Brain pericyte (primary cell): Measurements from ENCODE around the gene TBC1D1.

Experiments
- DNase-seq: peaks from one replicate; pipeline ENCODE4 v3.0.0-alpha.2; 2012; ENCODE audit warnings: low read depth, low spot score

The TBC1D1 gene

GRCh38 chr4:37885496-37885895 lies 5.4 kb upstream of the TBC1D1 start:
- DNase-seq, result no peak

DNA sequence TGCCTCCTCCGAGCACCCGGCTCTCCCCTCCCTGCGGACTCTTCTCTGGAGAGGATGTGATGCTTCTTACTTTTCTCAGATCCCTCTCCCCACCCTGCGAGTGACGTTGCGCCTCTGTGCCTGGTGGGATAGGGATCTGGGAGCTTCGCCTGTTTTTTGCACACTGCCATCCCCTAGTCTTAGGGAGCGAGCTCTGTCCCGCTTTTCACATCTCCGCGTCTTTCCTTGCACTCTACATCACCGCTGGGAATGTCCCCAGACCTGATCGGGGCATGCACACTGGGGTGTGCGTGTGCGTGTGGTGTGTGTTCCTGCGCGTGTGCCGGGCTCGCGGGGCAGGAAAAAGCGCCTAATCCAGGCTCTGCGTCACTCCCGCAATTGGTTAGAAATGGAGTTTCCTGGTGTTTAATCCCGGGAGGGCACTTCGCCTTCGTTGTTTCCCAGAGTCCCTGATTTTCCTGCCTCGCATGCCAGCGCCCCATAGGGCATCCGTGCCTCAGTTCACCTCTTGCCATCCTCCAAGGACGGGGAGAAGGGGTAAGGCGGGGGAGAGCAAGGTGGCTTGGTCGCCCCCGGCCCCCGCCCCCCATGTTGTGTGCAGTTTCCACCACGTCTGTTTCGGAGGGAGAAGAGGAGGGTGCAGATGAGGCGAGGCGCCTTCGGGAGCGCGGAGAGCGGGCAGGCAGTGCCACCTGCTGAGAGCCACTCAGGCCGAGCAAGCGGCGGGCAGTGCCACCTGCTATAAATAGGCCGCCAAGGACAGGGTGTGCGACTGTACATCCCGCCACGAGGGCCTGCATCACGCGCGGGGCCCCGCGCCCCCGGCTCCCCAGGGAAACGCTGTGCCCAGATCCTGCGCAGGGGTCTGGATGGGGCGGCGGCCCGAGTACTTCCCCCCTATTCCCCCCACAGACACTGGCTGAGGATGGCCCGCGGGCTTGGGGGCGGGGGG lies 759 bp upstream of the TBC1D1 start:
- DNase-seq, result no peak

DNA sequence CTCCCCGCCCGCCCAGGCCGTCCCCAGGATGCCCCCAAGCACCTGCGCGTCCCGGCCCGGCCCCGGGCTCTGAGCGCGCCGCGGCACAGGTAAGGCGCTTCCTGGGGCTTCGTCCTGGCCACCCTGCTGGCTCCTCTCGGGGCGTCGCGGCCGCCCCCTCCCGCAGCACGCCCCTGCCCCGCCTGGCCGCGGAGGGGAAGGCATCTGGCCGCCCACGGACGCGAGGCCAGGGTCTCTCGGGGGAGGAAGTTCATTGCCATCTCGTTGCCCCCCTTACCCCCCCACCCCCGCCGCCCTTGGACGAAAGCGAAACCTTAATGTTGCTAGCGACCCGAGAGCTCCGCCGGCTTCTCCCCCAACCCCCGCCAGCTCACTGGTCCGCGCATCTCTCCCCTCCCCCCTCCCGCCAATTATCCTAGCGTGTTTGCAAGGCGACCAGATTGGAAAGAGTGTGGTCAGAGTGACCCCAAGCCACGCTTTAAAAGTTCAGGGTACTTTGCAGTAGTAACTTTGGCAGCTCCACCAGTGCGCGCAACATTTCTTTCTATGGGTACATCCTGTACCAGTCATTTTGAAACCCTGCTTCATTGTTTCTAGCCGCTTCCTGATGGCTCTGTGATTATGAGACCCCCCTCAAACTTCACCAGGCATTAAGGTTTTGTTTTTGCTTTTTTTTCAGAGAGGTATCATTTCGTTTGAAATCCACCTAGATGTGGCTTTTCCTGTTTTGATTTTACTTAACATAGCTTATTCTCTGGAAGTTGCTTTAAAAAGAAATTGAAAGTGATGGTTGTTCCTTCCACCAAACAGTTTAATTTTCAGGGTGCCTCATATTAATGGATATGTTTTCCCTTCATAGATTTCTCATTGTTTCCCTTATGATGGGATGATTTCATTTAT lies 626 bp downstream of the TBC1D1 start:
- DNase-seq, result no peak

DNA sequence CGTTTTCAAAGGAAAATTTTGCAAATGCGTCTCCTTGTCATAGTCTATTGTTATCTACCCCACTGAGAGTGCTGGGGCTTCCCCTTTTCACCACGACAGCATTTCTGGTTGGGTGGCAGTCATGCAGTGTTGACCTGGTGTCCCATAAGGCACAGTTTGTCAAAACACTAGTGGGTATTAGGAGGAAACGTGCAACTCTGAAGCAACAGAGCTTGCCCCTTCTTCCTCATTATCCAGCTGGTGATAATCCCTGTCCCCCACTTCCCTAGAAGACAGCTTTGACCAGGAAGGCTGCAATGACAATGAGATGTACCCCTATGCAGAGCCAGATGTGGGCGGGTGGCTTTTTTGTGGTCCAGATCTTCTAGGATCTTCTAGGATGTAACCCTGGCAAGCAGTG lies 1.8 kb downstream of the TBC1D1 start:
- DNase-seq, result no peak

- DNase-seq, result no peak
These were observed 2.3 kb downstream of the TBC1D1 start for GRCh38 chr4:37893164-37893563.

DNA sequence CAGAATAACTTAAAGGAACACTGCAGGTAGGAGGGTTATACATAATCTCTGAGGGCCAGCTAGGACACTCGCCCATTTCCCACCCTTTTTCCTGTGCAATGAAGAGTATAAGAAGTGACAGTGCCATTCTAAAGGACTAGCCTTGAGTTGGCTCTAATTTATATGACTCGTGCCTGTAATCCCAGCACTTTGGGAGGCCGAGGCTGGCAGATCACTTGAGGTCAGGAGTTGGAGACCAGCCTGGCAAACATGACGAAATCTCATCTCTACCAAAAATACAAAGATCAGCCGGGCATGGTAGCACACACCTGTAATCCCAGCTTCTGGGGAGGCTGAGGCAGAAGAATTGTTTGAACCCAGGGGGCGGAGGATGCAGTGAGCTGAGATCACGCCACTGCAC lies 4.4 kb downstream of the TBC1D1 start:
- no peak for DNase-seq

DNA sequence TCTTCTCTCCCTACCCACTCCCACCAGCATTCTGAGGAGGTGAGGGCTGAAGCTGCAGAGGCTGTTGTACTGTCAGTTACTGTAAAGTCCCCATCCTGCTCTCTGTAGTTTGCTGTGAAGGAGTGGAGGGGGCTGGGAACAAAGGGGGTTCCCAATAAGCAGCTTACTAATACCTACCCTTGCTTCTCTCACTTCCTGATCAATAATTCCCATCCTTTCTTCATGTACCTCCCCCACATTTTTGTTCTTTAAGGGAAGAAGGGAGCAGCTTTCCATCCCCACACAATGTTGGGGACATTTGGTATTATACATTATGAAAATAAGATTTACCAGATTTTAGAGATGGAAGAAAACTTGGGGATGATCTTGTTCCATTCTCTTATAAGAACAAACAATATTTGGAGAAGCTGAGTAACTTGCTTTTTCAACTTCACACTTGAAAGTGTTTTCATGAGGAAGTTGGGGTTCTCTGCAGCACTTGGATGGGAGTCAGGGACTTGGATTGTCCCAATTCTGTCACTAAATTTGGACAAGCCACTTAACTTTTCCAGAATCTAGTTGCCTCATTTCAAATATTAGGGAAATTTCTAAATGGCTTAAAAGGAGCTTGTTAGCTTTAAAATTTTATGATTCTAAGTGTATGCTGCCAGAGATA lies 5.4 kb downstream of the TBC1D1 start:
- DNase-seq, result no peak

DNA sequence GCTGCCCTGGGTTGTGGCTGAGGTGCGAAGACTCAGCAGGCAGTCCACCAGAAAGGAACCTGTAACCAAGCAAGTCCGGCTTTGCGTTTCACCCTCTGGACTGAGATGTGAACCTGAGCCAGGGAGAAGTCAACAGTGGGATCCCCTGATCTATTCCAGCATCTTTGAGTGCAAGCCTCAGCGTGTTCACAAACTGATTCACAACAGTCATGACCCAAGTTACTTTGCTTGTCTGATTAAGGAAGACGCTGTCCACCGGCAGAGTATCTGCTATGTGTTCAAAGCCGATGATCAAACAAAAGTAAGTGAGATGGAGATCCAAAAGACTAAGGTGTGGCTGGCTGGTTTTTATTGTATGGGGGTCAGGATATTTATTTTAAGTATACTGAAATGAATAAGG lies 11.3 kb downstream of the TBC1D1 start:
- no peak for DNase-seq

GRCh38 chr4:37902738-37903693 lies 12.1 kb downstream of the TBC1D1 start:
- DNase-seq, result no peak

DNA sequence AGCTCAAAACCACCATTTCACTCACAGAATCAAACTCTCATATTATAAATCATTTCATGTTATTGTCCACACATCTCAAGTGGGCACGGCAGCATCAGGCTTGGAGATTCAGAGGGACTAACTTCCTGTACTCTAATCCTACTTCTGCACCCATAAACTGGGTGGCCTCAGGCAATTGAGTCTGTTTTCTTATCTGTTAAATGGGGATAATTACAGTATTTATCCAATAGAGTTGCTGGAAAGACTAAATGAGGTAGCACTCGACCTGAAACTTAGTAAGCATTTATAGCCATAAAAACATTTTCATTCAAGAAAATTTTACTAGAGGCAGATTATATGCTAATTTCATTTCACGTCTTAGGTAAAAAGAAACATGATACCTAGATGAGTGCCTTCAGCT lies 13.0 kb downstream of the TBC1D1 start:
- DNase-seq, result no peak

DNA sequence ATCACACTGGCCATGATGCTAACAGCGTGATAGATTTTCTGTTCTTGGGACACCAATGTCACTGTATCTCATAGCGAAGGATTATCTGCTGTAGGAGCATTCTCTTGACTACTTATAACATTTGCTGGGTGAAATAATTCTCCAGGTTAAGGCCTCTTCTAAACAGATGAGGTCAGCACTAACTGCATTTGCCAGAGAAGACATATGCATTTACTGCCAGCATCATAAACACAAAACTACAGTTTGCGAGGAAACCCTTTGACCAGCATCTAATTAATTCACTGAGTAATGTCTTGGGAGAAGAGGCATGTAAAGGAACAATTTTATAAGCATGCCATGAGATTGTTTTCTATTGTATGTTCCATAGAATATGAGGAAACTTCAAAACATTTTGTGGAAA lies 13.9 kb downstream of the TBC1D1 start:
- no peak for DNase-seq

GRCh38 chr4:37905533-37906169 lies 14.8 kb downstream of the TBC1D1 start:
- DNase-seq, result no peak

DNA sequence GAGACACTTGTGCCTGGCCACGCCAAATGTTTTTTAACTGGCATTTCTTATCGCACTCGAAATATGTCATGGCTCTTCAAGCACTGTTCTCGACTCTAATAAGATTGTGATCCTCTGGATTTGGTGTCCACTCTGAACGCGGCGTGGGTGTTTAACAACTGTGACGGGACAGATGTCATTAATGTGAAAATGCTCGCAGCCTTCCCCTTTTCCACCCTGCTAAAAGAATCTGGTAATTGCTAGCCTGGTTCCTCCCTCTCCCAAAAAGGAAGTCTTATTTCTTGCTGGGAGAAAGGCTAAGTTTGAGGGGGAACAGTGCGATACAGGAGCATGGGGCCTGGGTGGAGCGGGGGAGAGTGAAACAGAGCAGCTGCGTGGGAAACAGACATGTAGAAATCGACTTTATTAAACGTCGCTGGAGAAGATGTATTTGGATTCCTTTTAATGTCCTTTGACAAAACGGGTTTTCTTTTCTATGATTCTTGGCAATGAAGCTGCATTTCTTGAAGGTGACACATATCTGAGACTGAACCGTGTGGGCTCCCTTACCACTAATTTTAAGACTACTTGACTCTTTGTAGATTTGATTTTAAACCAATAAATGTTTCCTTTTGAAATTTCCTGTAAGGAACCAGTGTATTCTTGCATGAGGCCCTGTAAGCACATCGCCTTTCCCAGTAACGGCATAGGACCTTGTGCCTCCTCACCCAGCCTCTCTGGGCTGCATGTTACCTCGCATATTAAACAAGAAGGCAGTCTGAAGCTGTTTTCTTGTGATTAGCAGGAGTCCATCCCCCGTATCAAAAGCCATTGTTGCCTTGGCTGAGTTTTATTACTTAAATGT lies 17.8 kb downstream of the TBC1D1 start:
- no peak for DNase-seq

GRCh38 chr4:37909332-37910090 lies 18.6 kb downstream of the TBC1D1 start:
- no peak for DNase-seq

DNA sequence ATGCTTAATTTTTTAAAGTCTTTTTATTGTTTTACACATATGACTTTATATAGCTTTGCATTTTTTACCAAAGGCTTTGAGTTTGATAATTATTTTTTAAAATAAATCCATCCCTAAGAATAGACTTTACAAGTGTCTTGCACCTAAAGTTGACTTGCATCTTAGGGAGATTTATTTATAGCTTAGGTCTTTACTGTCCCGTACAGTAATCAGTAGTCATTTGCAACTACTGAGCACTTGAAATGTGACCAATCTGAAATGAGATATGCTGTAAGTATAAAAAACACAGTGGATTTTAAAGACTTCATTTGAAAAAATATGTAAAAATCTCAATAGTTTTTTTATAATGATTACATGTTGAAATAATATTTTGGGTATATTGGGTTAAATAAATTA lies 19.2 kb downstream of the TBC1D1 start:
- DNase-seq, result no peak

DNA sequence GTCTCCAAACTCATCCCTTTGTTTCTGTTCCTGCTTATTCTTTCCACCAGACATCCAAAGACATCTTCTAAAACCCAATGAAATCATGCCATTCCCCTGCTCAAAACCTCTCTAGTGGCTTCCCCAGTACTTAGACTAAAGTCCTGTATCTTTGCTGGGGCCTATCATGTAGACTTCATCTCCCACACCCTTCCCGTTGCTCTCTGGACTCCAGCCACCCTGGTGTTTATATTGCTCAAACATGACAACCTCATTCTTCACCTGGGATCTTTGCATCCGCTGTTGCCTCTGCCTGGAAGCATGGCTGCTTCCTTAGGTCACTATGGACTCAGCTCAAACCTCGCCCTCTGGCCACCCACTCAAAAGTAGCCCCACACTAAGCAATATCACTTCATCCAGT lies 23.7 kb downstream of the TBC1D1 start:
- DNase-seq, result no peak

- no peak for DNase-seq
These were observed 26.5 kb downstream of the TBC1D1 start for GRCh38 chr4:37917388-37917787.

- DNase-seq, result no peak
These were observed 27.8 kb downstream of the TBC1D1 start for GRCh38 chr4:37918653-37919052.

- DNase-seq, result no peak
These were observed 31.4 kb downstream of the TBC1D1 start for GRCh38 chr4:37922328-37922727.
